HUES48 (cell line): ENCODE results near the gene CCZ1B.
"Not testable (repeated sequence)": the region's sequence is repeated elsewhere in the genome, so short reads cannot be mapped to it uniquely, and the experiment has no call there.

ENCODE experiments used
- H3K27ac ChIP-seq: one replicate; pipeline ENCODE4 v1.7.0; 2013; ENCODE audit warnings: low read depth, low read length, inconsistent platforms
- H3K27me3 ChIP-seq: 2 replicates; pipeline ENCODE4 v1.6.1; 2013; ENCODE audit warnings: mild to moderate bottlenecking, low read length; ENCODE audit not compliant: control insufficient read depth, insufficient read depth
- H3K36me3 ChIP-seq: 2 replicates; pipeline ENCODE4 v1.6.1; 2013; ENCODE audit warnings: low read length; ENCODE audit not compliant: control insufficient read depth, insufficient read depth
- H3K4me1 ChIP-seq: 2 replicates; pipeline ENCODE4 v1.6.1; 2013; ENCODE audit warnings: mild to moderate bottlenecking, low read length; ENCODE audit not compliant: control insufficient read depth, insufficient read depth
- H3K4me3 ChIP-seq: 2 replicates; pipeline ENCODE4 v1.5.1; 2013; ENCODE audit warnings: mild to moderate bottlenecking, low read depth, low read length
- H3K9ac ChIP-seq: 2 replicates; pipeline ENCODE4 v1.6.1; 2013; ENCODE audit warnings: mild to moderate bottlenecking, low read depth, low read length, moderate library complexity
- H3K9me3 ChIP-seq: 2 replicates; pipeline ENCODE4 v1.6.1; 2013; ENCODE audit warnings: low read length; ENCODE audit not compliant: control insufficient read depth, insufficient read depth

Gene CCZ1B

GRCh38 chr7:6853681-6854080 lies 27.6 kb upstream of the CCZ1B start:
- H3K27ac ChIP-seq, H3K9me3 ChIP-seq, H3K9ac ChIP-seq, H3K36me3 ChIP-seq, H3K27me3 ChIP-seq, H3K4me3 ChIP-seq, H3K4me1 ChIP-seq: not testable (repeated sequence)

- not testable (repeated sequence) for H3K9ac ChIP-seq, H3K27me3 ChIP-seq, H3K4me3 ChIP-seq, H3K36me3 ChIP-seq, H3K4me1 ChIP-seq, H3K27ac ChIP-seq, H3K9me3 ChIP-seq
These were observed 23.1 kb upstream of the CCZ1B start for GRCh38 chr7:6849127-6849526.

GRCh38 chr7:6847751-6848150 lies 21.7 kb upstream of the CCZ1B start:
- not testable (repeated sequence) for H3K9me3 ChIP-seq, H3K9ac ChIP-seq, H3K27ac ChIP-seq, H3K36me3 ChIP-seq, H3K27me3 ChIP-seq, H3K4me1 ChIP-seq, H3K4me3 ChIP-seq

GRCh38 chr7:6845971-6846449 lies 19.9 kb upstream of the CCZ1B start:
- H3K4me1 ChIP-seq, H3K27me3 ChIP-seq, H3K27ac ChIP-seq, H3K9ac ChIP-seq, H3K9me3 ChIP-seq, H3K4me3 ChIP-seq, H3K36me3 ChIP-seq: not testable (repeated sequence)

GRCh38 chr7:6843654-6844053 lies 17.6 kb upstream of the CCZ1B start:
- not testable (repeated sequence) for H3K9me3 ChIP-seq, H3K27me3 ChIP-seq, H3K27ac ChIP-seq, H3K9ac ChIP-seq, H3K4me3 ChIP-seq, H3K36me3 ChIP-seq, H3K4me1 ChIP-seq

GRCh38 chr7:6843092-6843491 lies 17.0 kb upstream of the CCZ1B start:
- not testable (repeated sequence) for H3K4me3 ChIP-seq, H3K9me3 ChIP-seq, H3K27ac ChIP-seq, H3K4me1 ChIP-seq, H3K9ac ChIP-seq, H3K27me3 ChIP-seq, H3K36me3 ChIP-seq

- H3K4me3 ChIP-seq, H3K9me3 ChIP-seq, H3K36me3 ChIP-seq, H3K4me1 ChIP-seq, H3K9ac ChIP-seq, H3K27me3 ChIP-seq, H3K27ac ChIP-seq: not testable (repeated sequence)
These were observed 16.3 kb upstream of the CCZ1B start for GRCh38 chr7:6842278-6842921.

- not testable (repeated sequence) for H3K4me1 ChIP-seq, H3K27me3 ChIP-seq, H3K9ac ChIP-seq
These were observed 11.0 kb upstream of the CCZ1B start for GRCh38 chr7:6837081-6837480.

GRCh38 chr7:6835521-6835920 lies 9.4 kb upstream of the CCZ1B start:
- H3K36me3 ChIP-seq, H3K4me3 ChIP-seq, H3K9ac ChIP-seq, H3K9me3 ChIP-seq, H3K4me1 ChIP-seq, H3K27ac ChIP-seq, H3K27me3 ChIP-seq: not testable (repeated sequence)

More at GRCh38 chr7:6837081-6837480, 11.0 kb upstream of the CCZ1B start:
- not testable (repeated sequence) for H3K9me3 ChIP-seq, H3K27ac ChIP-seq, H3K36me3 ChIP-seq, H3K4me3 ChIP-seq

- no peak overlapping the region for H3K27ac ChIP-seq
- no peaks in the 10 kb centered on the region for H3K4me1 ChIP-seq
- H3K9me3 ChIP-seq = no peaks in the 10 kb centered on the region
- no peak overlapping the region for H3K9ac ChIP-seq
- no peaks in the 10 kb centered on the region for H3K36me3 ChIP-seq
- no peaks in the 10 kb centered on the region for H3K27me3 ChIP-seq
- no peak overlapping the region for H3K4me3 ChIP-seq
These were observed 7.6 kb upstream of the CCZ1B start for GRCh38 chr7:6833636-6834035.

GRCh38 chr7:6831018-6831725 lies 5.1 kb upstream of the CCZ1B start:
- no peaks in the 10 kb centered on the region for H3K9me3 ChIP-seq
- no peak overlapping the region for H3K9ac ChIP-seq
- no peaks in the 10 kb centered on the region for H3K4me1 ChIP-seq
- H3K27me3 ChIP-seq = no peaks in the 10 kb centered on the region
- H3K4me3 ChIP-seq = no peak overlapping the region
- H3K27ac ChIP-seq = no peak overlapping the region
- H3K36me3 ChIP-seq = no peaks in the 10 kb centered on the region
